Left lung (tissue), 10 donors: Measurements from ENCODE around the gene MCHR1. TPM values are rescaled to one million over a fixed set of nuclear protein-coding genes. Genes with fewer than 3 reads are reported as not detected.
A peak's percentile ranks its signal among the peaks of the same experiment; 100 is the strongest.

Source experiments
- ATAC-seq: fragments of 200-7000 bp; cut with Tn5 transposase; one replicate; pipeline ENCODE4 v1.9.1; 2020; ENCODE audit warnings: moderate library complexity
- DNase-seq, 4 donors: peaks; one replicate each; pipeline ENCODE4 v3.0.0-alpha.2; 2013 to 2020
- H3K27ac ChIP-seq, 2 donors: fragments of 200-600 bp; sonication (generic) in 1 of 2; one replicate each; pipeline versions ENCODE4 v1.5.0 to v1.8.0; 2020 to 2021
- H3K27me3 ChIP-seq, 2 donors: fragments of 200-600 bp; sonication (generic) in 1 of 2; one replicate each; pipeline versions ENCODE4 v1.5.0 to v1.8.0; 2020 to 2021
- H3K36me3 ChIP-seq, 2 donors: fragments of 200-600 bp; sonication (generic) in 1 of 2; one replicate each; pipeline versions ENCODE4 v1.5.0 to v1.8.0; 2020 to 2021
- H3K4me1 ChIP-seq, 2 donors: fragments of 200-600 bp; one replicate each; pipeline ENCODE4 v1.8.0; 2021
- H3K4me3 ChIP-seq, 2 donors: fragments of 200-600 bp; sonication (generic) in 1 of 2; one replicate each; pipeline versions ENCODE4 v1.5.0 to v1.8.0; 2020 to 2021; ENCODE audit warnings: mild to moderate bottlenecking in 1 of 2
- H3K9me3 ChIP-seq, 2 donors: fragments of 200-600 bp; sonication (generic) in 1 of 2; one replicate each; pipeline versions ENCODE4 v1.5.0 to v1.8.0; 2020 to 2021
- intact Hi-C, 2 donors: fragments of 100-400 bp; cut with DNase I; formaldehyde crosslinking; loops; one replicate each; pipeline versions ENCODE4 v1.11.2 to v1.14.2; 2022
- polyA plus RNA-seq, 6 donors: library from polyadenylated mRNA; unstranded; fragments of 120-200 nt; gene quantifications; one replicate each; pipeline ENCODE4 v1.2.1, GENCODE V29; 2013; ENCODE audit not compliant: insufficient read length in 6 of 6
- total RNA-seq, 2 donors: library from RNA; stranded (reverse); fragmentation: NEBNext Ultra II Directional; extraction: Animal tissue kit (Norgen Biotek cat#: 25700); gene quantifications; one replicate each; pipeline ENCODE4 v1.2.1, GENCODE V29; 2021
- TF ChIP-seq, protein P1 (sequence below), 2 donors: fragments of 200-600 bp; sonication (generic) in 1 of 2; IDR thresholded peaks; one replicate each; pipeline versions ENCODE4 v1.5.0 to v1.8.0; 2021; ENCODE audit warnings: antibody characterized with exemption in 2 of 2
- donor health status: DM: no; HTN: yes; CAD: no.
- donor health status: DM: no; HTN: no; CAD: no.

MCHR1 gene
- total and polyA plus RNA-seq, 8 donors = 0.12 to 0.42 (median 0.24) TPM; not detected in 2

DNA sequence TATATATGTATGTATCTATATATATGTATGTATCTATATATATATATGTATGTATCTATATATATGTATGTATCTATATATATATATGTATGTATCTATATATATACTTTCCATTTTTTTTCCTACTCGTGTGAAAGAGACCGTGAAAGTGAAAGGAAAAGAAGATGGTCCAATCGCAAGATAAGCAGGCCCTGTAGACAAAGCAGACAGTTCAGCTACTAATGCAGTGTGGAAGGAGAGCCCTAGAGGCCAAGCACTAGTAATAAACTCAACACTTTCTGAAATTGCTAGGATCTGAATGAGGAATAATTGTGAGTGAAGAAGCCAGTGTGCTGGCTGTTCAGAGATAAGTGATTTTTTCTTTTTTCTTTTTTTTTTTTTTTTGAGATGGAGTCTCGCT, 47.2 kb downstream of the MCHR1 start:
- ATAC-seq = peak; percentile 17
- Histone ChIP-seq H3K4me1 (peaks cover 0 to 4% of the 10 kb centered on the region in 2 donors), H3K9me3 (no peaks in the 10 kb centered on the region), H3K27me3 (no peaks in the 10 kb centered on the region), H3K27ac (no peak overlapping the region), H3K4me3 (no peak overlapping the region), H3K36me3 (no peaks in the 10 kb centered on the region)
- no peak for DNase-seq
- TF ChIP-seq, protein P1, sequence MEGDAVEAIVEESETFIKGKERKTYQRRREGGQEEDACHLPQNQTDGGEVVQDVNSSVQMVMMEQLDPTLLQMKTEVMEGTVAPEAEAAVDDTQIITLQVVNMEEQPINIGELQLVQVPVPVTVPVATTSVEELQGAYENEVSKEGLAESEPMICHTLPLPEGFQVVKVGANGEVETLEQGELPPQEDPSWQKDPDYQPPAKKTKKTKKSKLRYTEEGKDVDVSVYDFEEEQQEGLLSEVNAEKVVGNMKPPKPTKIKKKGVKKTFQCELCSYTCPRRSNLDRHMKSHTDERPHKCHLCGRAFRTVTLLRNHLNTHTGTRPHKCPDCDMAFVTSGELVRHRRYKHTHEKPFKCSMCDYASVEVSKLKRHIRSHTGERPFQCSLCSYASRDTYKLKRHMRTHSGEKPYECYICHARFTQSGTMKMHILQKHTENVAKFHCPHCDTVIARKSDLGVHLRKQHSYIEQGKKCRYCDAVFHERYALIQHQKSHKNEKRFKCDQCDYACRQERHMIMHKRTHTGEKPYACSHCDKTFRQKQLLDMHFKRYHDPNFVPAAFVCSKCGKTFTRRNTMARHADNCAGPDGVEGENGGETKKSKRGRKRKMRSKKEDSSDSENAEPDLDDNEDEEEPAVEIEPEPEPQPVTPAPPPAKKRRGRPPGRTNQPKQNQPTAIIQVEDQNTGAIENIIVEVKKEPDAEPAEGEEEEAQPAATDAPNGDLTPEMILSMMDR (IDR thresholded peaks at IDR 0.05) = no peak
- intact Hi-C loops = no loop called here

DNA sequence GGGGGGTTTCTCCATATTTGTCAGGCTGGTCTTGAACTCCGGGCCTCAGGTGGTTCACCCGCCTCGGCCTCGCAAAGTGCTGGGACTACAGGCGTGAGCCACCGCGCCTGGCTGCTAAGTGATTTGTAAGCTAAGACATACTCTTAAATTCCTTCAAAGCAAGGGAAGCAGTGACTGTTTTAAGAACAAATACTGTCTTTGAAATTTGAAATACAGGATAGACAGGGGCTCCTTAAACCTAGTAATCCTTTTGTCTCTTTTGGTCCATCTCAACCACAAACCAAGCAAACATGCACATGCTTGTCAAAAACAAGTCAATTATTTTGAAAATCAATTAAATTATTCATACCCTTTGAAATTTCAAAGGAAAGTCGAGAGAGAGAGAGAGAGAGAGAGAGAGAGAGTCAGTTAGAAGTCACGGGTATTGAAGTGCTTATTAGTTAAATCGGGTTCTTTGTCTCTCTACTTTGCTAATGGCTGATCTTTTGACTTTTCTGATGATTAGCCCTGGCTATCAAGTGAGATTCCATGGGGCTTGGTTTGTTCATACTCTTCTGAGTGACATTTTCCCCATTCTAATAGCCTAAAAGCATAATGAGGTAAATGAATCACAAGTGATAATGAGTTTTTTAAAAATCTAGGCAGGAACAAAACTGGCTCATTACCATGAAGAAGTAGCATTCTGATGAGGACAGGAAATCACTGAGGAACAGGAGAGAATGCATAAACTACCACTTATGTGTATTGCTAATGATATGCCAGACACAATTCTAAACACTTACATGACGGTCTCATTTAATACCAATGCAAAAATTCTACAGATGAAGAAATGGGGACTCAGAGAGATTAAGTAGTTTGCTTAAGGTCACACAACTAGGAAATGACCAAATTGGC, 48.0 kb downstream of the MCHR1 start:
- Histone ChIP-seq H3K9me3 (no peaks in the 10 kb centered on the region), H3K4me3 (no peak overlapping the region), H3K27ac (no peak overlapping the region), H3K36me3 (no peaks in the 10 kb centered on the region), H3K27me3 (no peaks in the 10 kb centered on the region), H3K4me1 (peaks cover 0 to 9% of the 10 kb centered on the region in 2 donors)
- TF ChIP-seq, protein P1 (IDR thresholded peaks at IDR 0.05) = no peak
- intact Hi-C loops = no loop called here
- no peak for DNase-seq
- no peak for ATAC-seq

DNA sequence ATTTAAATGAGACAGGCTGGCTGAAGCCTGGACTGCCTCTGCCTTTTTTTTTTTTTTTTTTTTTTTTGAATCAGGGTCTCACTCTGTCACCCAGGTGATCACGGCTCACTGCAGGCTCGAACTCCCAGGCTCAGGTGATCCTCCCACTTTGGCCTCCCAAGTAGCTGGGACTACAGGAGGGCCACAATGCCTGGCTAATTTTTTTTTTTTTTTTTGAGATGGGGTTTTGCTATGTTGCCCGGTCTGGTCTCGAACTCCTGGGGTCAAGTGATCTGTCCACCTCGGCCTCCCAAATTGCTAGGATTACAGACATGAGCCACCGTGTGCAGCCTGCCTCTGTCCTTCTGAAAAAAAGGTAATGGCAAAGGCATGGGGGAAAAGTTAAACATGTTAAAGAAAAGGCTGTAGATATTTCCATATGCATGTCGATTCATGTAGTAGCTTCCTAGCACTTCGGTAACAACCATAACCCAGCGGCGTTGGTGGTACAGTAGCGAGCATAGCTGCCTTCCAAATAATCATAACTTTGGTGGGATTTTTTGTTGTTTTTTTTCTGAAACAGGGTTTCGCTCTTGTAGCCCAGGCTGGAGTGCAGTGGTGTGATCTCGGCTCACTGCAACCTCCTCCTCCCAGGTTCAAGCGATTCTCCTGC, 48.8 kb downstream of the MCHR1 start:
- TF ChIP-seq, protein P1 (IDR thresholded peaks at IDR 0.05) = no peak
- intact Hi-C loops = no loop called here
- H3K27ac ChIP-seq = no peak overlapping the region

DNA sequence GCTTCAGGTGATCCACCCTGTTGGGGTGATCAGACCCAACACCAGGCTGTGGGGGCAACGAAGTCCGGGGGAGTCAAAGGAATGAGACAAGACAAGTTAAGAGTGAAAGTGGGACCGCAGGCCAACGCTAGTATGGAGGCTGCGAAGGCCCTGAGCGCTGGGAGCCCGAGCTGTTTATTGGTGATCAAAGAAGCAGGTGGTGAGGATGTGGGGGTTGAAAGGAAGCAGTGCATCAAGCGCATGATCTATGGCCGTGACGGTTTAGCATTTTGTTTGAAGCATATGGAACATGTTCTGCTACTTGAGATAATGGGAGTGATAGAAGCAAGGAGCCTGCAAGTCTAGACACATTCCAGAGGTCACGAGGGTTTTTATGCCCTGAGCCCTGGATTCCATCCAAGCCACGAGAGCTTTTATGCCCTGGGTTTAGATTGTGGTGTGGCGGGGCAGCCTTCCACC, 49.5 kb downstream of the MCHR1 start:
- H3K9me3 ChIP-seq = no peaks in the 10 kb centered on the region
- H3K27me3 ChIP-seq = no peaks in the 10 kb centered on the region
- DNase-seq (peak in 1 of 4 donors; percentile 44), ATAC-seq (peak; percentile 30)
- TF ChIP-seq, protein P1 (IDR thresholded peaks at IDR 0.05) = no peak
- no peak overlapping the region for H3K4me3 ChIP-seq
- intact Hi-C loops = no loop called here
- peaks cover 7 to 18% of the 10 kb centered on the region in 2 donors for H3K4me1 ChIP-seq
- H3K36me3 ChIP-seq = no peaks in the 10 kb centered on the region
- H3K27ac ChIP-seq = no peak overlapping the region

More for the DNA sequence above, 48.8 kb downstream of the MCHR1 start:
- no peaks in the 10 kb centered on the region for H3K27me3 ChIP-seq
- peaks cover 6 to 17% of the 10 kb centered on the region in 2 donors for H3K4me1 ChIP-seq
- H3K4me3 ChIP-seq = no peak overlapping the region
- no peak for ATAC-seq
- no peaks in the 10 kb centered on the region for H3K36me3 ChIP-seq
- no peaks in the 10 kb centered on the region for H3K9me3 ChIP-seq
- DNase-seq = no peak

DNA sequence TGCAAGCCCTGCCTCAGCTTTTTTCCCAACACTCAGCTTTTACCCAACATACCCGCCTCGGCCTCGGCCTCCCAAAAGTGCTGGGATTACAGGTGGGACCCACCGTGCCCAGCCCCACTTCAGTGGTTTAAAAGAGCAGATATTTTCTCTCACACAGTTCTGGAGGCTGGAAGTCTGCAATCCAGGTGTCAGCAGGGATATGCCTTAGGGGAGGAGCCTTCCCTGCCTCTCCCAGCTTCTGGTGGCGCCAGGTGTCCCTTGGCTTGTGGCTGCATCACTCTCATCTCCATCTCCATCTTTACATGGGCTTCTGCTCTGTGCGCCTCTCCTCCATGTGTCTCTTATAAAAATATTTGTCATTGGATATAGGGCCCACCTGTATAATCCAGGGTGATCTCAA, 50.0 kb downstream of the MCHR1 start:
- intact Hi-C loops = no loop called here
- Histone ChIP-seq H3K27me3 (no peaks in the 10 kb centered on the region), H3K4me1 (peaks cover 7 to 18% of the 10 kb centered on the region in 2 donors), H3K36me3 (no peaks in the 10 kb centered on the region), H3K9me3 (no peaks in the 10 kb centered on the region), H3K4me3 (no peak overlapping the region), H3K27ac (no peak overlapping the region)
- DNase-seq (no peak), ATAC-seq (no peak)
- TF ChIP-seq, protein P1 (IDR thresholded peaks at IDR 0.05) = no peak
